NCI-H748 (cell line): ENCODE results near the gene LENG9.

Experiments used
- DNase-seq: peaks from one replicate; lab custom pipeline; 2025; ENCODE audit not compliant: unreplicated experiment; lab: John Stamatoyannopoulos, UW

Gene LENG9

DNA sequence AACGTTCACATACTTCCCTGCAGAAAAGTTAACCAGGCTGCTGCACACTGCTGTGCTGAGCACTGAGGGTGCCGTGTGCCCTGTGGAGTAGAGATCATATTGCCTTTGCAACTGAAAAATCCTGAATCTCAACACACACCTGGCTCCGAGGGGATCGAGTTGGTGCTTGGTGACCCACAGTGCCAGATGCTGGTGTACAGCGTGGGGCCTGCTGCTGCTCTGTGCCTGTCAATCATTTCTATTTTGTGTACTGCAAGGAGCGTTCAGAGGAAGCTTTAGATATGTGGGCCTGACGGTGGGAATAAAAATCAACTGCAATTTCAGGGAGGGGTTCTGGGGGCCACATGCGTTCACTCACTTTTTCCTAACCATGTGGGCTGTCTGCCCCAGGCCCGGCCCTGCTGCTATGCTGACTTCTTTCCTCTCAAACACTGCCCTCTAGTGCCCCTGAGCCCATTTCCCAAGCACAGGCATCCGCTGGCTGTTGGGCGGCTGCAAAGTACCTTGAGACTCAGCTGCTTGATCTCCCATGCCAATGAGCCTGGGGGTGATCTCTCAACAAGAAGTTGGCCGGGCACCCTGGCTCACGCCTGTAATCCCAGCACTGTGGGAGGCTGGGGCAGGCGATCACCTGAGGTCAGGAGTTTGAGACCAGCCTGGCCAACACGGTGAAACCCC, 24.3 kb downstream of the LENG9 start:
- DNase-seq = peak; percentile 19

DNA sequence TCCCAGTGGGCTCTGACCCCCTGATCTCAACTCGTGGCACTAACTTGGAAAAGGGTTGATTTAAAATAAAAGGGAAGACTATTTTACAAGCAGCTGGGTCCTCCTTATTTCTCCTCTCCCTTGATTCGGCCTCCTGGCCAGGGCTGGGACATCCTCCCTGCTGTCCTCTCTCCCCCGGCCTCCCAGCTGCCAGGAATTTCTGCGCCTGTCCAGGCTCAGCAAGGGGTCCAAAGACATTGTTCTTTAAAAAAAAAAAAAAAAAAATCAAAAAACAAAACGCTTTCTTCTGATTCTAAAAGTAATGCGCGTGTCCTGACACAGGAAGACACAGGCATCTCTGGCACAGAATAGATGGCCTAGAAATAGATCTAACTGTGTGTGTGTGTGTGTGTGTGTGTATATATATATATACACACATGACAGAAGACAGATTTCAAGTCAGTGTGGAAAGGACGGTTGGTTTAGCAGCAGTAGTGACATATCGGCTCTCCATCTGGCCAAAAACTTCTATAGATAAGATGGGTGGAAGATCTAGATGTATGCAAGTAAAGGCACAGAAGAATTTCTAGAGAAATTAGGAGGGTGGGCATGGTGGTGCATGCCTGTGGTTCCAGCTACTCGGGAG, 26.8 kb downstream of the LENG9 start:
- DNase-seq = no peak

DNA sequence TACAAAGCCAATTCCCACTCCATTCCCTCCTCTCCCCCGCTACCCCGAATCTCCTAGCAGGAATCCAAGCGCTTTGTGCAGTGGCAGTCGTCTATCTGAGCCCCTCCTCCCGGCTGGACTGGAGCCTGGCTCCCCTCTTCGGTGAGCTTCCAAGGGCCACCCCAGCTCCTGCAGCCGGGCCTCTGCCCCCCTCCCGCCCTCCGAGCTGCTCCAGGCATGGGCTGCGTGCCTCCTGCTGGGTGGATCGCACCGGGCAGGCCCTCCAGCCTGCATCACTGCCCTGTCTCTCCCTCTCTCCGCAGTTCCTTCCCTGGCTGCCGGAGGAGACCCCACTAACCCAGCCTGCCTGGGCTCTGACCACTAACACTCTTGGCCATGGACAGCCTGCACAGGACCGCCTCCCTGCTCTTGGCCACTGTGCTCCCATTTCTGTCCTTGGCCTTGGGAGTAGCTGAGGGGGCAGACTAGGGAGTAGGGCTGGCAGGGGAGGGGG, 27.5 kb downstream of the LENG9 start:
- DNase-seq = no peak

DNA sequence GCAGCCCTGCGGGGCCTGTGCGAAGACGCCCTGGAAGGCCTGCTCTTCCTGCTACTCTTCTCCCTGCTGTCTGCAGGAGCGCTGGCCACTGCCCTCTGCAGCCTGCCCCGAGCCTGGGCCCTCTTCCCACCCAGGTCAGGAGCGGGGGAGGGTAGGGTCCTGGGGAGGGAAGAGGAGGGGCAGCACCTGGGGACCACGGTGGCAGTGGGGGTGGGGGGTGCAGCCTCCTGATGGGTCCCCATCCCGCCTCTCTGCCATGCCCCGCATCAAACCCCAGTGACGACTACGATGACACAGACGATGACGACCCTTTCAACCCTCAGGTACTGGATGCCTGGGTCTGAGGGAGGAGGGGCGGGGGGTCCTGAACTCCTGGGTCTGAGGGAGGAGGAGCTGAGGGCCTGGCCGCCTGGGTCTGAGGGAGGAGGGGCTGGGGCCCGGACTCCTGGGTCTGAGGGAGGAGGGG, 28.0 kb downstream of the LENG9 start:
- DNase-seq = no peak

DNA sequence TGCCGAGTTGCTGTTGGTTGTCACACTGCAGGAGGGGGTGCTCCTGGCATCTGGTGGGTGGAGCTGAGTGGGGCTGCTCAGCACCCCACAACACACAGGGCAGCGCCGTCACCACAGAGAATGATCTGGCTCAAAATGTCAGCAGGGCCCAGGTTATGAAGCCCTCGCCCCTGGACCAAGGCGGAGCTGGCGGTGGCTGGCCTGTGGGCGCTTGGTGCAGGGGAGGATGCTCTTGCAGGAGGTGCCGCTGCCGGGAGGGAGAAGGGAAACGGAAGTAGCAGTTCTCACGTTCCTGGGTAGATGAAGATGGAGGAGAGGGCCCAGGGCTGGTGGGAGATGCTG, 28.7 kb downstream of the LENG9 start:
- no peak for DNase-seq

DNA sequence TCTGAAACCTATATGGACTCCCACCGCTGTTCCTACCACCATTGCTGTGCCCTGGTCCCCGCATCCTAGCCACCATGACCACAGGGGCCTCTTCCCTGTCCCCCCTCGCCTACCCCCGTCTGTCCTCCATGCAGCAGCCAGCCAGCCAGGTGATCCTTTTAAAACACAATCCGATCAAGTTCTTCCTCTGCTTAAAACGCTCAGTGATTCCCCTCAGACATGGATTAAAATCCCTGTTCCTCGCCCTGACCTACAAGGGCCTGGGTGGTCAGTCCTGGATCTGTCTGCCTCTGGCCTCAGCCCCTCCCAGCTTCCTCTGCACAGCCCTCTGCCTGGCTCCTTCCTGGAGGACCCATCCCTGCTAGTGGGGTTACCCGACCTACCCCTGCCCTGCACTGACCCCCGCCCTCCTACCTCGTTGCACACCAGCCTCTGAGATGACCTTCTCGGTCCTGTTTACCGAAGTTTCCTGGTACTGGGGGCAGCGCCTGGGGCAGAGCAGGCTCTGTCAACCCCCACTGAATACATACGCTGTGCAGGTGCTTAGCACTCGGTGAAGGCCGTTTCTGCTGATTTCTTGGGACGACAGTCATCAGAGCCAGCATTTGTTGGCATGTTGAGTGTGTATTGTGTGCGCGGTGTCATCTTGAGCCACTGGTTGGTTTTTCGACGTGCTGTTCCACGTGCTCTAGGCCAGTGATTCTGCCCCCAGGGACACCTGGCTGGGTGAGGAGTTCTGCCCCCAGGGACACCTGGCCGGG, 29.3 kb downstream of the LENG9 start:
- DNase-seq = no peak

DNA sequence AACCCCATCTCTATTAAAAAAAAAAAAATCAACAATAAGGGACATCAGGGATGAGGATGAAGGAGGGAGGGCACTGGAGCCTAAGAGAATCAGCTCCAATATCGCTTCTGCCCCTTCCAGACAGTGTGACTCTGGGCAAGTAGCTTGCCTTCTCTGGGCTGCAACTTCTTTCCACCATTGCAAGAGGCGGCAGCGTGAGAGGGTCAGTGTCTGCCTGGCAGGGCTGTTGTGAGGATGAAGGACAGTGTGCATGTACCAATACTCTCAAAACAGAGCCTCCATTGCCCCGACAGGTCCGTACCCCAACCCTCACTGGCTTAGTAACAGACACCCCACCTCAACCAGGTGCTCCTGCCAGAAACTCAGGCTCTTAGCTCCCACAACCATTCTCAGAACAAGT, 29.9 kb downstream of the LENG9 start:
- no peak for DNase-seq

DNA sequence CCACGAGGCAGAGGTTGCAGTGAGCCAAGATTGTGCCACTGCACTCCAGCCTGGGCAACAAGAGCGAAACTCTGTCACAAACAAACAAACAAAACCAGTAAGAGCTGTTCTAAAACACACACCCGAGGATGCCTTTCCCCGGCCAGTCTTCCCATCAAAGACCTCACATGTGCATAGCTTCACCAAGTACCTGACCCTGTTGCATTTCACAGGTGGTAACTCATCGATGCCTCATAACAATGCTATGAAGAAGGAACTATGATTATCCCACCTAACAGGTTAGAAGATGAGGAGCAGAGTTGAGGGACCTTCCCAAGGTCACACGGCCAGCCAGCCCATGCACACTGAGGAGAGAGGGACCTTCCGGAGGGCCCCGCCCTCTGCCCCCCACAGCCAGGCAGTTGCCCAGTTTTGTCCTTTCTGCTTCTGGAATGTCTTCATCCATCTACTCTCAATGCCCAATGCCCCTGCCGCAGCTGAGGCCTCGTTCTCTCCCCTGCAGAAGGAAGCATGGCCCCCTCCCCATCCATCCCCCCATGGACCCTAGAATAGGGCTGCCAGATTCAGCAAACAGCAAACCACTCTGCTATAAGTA, 31.3 kb downstream of the LENG9 start:
- DNase-seq = no peak

DNA sequence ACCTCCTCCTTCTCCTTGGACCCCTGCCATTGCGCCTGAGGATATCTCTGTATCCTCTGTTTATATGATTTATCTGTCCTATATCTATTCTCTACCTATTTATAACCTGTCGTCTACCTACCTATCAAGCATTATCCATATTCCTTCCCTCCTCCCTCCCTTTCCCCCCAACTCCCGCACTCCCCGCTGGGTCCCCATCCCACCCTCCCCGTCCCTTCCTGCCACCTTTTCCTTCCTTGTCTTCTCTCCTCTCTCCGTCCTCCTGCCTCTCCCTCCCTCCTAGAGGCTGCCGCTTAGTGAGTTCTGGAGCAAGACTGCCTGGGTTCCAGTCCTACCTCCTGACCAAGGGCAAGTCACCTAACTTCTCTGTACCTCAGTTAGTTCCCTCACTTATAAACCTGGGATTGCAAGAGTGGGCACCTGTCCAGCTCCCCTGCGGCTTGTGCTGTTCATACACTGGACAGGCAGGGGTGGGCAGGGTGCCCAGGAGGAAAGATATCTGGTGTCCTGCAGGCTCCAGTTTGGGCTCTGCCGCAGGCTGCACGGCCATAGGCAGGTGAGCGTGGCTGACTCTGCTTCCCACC, 32.2 kb downstream of the LENG9 start:
- DNase-seq = no peak

DNA sequence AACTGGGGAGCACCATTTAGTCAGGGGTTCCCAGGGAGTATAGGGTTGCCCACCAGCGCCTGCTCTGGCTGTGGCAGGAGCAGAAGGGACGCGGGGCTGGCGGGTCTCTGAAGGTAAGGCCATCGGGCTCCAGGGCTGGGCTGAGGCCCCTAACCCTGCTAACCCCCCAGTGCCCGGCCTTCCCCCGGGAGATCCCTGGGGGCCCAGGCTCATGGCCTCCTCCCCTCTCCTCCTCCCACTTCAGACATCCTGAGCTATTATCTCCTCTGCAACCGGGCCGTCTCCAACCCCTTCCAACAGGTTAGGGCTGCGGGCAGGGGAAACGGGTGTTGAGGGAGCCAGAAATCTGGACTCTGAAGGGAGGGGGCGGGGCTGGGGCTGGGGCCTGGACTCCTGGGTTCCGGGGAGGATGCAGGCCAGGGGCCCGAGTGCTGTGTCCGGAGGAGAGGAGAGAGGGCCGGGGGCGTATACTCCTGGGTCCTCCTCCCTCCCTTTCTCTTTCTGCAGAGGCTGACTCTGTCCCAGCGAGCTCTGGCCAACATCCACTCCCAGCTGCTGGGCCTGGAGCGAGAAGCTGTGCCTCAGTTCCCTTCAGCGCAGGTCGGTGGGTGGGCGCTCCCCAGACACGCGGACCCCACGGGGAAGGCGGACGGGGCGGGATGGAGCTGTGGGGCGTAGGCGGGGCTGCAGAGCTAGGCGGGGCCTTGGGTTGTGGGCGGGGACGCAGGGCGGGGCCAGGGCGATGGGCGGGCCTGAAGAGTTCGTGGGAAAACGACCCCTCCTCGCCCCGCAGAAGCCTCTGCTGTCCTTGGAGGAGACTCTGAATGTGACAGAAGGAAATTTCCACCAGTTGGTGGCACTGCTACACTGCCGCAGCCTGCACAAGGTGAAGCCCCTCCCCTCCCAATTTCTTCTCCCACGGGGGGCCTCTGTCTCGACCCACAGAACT, 33.0 kb downstream of the LENG9 start:
- DNase-seq = peak; percentile 30

DNA sequence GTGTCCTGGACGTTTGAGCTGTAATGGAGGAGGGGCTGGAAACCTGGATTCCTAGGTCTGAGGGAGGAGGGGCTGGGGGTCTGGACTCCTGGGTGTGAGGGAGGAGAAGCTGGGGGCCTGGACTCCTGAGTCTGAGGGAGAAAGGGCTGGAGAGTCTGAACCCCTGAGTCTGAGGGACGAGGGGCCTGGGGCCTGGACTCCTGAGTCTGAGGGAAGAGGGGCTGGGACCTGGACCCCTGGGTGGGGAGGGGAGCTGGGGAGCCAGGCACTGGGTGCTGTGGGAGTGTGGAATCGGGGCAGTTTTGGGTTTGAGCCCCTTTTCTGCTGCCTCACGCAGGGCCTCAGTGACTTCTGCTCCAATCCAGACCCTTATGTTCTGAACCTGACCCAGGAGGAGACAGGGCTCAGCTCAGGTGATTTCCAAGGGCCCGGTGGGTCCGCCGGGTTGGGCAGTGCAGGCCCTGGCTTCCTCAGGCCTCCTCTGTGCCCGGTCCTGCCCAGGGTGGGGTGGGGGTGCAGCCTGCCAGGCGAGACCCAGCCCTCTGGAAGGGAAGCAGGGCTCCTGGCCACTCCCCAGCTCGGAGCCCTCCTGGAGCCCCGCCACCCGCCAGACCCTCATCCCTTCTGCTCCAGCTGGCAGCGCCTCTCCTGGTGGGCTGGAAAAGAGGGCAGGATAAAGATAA, 33.9 kb downstream of the LENG9 start:
- no peak for DNase-seq

DNA sequence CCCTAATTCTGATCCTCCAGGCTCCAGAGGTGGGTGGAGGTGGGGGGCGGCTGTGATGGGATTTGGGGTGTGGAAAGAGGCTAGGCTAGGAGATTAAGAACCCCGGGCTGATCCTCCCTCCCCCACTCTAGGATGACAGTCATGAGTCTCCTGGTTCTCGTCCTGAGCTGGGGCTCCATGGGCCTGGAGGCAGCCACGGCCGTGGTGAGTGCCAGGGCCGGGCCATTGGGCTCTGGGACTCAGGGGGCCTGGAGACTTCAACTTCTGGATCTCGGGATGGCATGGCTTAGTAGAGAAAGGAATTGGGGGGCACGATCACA, 34.4 kb downstream of the LENG9 start:
- no peak for DNase-seq

DNA sequence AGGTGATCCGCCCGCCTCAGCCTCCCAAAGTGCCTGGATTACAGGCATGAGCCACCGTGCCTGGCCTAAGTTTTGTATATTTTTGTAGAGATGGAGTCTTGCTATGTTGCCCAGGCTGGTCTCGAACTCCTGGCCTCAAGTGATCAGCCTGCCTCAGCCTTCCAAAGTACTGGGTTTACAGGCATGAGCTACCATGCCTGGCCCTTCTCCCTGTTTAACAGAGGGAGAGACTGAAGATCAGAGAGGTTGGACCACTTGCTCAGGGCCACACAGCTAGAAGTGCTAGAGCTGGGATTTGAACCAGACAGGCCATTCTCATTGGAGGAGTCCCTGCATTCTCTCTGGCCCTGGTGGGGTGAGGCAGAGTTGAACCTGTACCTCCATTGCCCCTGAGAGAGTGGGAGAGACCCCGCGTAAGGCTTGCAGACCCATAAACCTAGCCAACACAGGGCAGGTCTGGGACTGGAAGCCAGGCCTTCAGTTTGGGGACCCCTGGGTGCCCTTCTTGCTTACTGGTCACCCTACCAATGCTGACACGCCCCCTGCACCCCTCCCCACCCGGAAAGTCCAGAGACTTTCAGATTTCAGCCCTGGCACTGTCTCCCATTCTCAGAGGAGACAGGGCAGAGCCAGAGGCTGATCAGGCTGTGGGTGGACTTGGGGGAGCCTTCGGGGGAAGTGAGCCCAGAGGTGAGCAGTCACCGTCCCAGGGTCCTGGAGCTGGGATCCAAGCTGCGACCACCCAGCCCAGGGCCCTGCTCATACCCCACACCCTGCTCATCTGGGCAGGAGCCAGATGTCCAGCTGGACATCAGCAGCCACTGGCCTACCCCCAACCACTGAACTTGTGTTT, 35.0 kb downstream of the LENG9 start:
- no peak for DNase-seq

DNA sequence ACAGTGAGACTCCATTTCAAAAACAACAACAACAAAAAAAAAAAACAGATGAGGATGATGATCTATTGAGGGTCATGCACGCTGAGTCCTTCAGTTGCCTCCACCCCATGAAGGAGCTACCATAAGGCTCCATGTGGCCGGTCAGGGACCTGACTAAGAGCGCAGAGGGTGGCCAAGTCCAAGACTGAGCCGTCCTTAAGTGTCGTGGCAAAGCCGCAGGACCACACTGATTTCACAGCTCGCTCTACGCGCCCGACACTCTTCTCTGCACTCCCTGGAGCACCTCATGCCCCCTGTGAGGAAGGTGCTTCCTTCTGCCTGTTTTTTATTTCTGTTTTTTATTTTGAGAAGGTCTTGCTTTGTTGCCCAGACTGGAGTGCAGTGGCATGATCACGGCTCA, 36.0 kb downstream of the LENG9 start:
- no peak for DNase-seq

DNA sequence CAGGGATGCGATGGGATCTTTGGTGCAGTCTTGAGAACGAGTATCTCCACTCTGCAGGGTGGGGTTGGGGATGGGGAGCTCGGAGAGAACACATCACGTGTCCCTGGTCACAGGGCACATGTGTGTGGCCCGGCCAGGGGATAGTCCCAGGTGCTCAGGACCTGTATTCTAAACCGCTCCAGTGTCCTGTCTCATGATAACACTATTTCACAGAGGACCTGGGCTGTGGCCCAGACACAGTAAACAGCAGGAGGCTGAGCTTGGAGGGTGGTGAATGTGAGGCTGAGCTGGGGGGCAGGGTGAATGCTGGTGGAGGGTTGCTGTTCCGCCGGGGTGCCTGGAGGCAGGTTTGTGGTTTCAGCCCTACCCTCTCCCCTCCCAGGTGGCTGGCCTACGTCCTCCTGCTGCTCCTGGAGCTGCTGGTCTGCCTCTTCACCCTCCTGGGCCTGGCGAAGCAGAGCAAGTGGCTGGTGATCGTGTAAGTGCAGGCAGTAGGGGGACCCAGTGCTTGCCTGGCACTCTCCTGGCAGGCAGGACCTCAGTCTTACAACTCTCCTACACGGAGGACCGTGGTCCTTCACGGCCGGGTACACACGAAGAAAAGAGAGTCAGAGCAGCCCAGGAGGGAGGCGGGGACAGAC, 37.2 kb downstream of the LENG9 start:
- DNase-seq = no peak

DNA sequence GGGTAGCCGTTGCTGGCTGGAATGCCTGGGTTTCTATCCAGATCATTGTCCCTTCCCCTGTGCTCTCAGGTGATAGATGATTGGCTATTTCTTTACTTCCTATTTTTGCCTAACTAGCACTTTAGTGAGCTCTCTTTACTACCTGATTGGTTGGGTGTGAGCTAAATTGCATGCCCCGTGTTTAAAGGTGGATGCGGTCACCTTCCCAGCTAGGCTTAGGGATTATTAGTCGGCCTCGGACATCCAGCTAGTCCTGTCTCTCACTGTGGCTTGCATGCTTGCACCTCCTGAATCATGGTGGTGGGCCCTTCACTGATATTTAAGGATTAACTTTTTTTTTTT, 38.2 kb downstream of the LENG9 start:
- no peak for DNase-seq

DNA sequence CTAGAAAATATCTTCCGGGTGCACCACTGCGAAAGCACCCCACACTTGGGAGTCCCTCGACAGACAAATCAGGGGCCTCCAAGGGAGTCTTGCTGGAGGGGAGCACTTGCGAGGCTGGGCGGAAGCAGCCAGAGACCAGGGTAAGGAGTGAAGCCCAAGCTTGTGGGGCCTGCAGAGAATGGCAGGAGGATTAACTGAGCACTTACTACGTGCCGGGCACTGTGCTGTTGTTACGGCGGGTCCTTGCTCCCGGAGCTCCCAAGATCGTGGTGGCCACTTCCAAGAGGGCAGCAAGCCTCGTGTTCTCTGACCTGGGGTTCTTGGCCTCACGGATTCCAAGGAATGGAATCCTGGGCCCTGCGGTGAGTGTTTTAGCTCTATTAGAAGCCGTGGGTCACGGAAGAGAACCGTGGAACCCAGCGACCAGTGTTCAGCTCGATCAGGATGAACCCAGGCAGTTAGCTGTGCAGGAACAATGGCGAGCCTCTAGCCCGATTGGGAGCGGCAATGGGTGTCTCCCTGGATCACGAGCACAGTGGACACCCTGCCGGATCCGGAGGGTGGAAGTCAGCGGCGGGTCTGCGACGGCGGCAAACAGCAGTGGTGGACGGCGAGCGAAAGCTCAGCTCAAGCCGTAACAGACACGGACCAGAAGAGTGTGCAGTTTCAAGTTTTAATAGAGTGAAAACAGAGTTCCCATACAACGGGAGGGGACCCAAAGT, 38.8 kb downstream of the LENG9 start:
- no peak for DNase-seq

DNA sequence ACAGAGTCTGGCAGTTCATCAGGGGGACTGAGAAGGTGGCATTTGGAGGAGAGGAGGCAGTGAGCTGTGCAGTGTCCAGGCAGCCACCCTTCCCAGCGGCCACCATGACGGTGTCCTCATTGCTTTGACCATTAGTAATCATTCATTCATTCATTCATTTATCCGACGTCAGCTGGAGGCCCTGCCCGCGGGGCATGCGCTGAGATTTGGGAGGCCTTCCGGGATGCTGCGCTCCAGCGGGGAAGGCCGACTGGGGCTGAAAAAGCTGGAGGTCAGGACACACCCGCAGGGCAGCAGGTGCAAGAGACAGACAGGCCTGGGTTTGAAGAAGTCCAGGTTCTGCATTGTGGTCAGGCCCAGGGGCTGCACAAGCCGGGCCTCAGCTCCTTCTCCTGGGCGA, 39.4 kb downstream of the LENG9 start:
- no peak for DNase-seq
